LNCAP (cell line): ENCODE results near the gene ZNF594.

Experiments
- CTCF ChIP-seq: fragments of 450-650 bp; IDR thresholded peaks from 2 replicates; pipeline ENCODE4 v1.5.1; 2017; ENCODE audit warnings: mild to moderate bottlenecking

Gene ZNF594

DNA sequence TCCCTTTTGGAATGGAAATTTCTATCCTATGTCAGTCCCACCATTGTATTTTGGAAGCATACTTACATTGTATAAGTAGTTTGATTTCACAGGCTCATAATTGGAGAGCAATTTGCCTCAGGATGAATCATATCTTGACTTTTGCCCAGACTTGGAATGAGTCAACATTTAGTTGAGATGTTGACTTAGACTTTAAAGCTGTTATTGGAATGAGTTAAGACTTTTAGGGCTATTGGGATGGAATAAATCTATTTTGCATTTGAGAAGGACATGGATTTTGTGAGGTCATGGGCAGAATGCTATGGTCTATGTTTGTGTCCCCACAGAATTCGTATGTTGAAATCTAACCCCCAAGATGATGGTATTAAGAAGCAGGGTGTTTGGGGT is 12.2 kb upstream of the ZNF594 start:
- no peak for TF ChIP-seq CTCF

DNA sequence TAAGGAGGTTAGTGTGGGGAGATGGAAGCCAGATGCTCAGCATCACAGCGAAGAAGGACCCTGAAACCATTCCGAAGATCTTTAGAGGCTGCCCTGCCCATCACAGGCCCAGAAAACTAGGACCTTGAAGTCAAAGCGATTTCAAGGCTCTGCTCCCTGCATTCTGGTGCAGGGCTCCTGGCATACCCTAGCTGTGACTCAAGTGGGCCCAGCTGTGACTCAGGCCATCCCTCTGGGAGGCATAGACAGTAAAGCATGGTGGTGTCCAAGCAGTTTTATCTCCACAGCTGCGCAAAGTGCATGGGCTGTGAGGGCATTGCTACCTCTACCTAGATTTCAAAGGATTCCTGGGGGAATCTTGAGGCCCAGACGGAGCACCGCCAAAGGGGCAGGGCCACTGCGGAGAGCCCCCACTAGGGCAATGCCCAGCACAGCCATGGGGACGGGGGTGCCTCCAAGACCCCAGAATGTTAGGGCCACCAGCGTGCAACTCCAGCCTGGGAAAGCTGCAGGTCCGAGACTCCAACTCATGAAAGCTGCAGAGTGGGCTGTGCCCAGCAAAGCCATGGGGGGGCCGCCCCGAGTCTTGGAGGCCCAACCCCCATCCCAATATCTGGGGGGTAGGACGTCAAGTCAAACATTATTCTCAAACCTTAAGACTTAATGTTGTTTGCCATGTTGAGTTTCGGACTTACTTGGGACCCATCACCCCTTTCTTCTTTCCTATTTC is 11.7 kb upstream of the ZNF594 start:
- TF ChIP-seq CTCF: no peak

DNA sequence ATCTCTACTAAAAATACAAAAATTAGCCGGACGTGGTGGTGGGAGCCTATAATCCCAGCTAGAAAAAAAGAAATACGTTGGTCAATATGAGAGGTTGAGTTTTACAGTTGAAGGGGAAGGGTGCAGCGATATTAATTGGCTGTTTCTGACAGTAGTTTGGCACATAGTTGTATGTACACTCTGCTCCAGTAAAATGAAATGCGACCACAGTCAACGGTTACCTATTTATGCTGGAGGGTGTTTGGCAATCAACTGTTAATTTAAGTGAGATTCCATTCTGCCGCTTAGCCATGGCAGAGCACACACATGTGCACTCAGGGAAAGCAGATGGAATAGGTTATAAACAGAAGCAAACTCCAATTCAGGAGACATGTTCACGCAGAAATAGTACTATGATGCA is 9.3 kb upstream of the ZNF594 start:
- no peak for TF ChIP-seq CTCF

GRCh38 chr17:5200360-5200759 is 8.7 kb upstream of the ZNF594 start:
- TF ChIP-seq CTCF: no peak

DNA sequence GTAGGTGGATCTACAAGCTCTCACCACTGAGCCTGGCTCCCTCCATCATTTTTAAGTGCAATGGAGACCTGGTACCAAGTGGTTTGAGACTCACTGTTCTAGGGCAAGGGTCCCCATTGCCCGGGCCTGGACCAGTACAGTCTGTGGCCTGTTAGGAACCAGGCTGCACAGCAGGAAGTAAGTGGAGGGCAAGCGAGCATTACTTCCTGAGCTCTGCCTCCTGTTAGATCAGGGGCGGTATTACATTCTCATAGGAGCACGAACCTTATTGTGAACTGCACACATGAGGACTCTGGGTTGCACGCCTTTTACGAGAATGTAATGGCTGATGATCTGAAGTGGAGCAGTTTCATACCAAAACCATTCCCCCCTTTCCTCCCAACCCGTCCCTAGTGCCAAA is 6.8 kb upstream of the ZNF594 start:
- no peak for TF ChIP-seq CTCF

DNA sequence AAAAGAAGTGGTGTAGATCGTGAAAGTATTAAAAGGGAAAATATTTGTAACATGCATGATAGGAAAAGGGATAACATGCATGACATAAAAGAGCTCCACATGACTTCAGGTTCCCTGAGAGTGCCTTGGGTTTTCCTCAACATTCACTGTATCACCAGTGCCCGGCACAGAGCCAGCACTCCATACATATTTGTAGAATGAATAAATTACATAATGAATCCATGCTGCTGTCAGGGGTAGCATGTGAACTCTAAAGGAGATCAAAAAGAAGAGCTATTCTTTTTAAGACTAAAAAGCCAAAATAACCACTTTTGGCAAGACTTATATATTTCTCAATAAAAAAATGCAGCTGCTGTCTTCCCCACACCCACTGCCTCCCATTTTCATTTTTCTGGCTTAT is 2.7 kb upstream of the ZNF594 start:
- TF ChIP-seq CTCF: no peak

- TF ChIP-seq CTCF: no peak
Observed at GRCh38 chr17:5184288-5184687, 7.4 kb downstream of the ZNF594 start.

DNA sequence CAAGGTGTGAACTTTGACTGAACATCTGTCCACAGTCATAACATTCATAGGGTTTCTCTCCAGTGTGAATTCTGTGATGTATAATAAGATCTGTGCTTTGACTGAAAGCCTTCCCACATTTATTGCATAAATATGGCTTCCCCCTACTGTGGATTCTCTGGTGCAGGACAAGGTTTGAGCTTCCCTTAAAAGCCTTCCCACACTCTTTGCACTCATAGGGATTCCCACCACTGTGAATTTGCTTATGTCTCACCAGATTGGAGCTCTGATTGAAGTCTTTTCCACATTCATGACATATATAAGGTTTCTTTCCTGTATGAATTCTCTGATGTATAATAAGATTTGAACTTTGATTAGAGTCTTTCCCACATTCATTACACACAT is 8.3 kb downstream of the ZNF594 start:
- no peak for TF ChIP-seq CTCF
